CD4-positive, alpha-beta T cell treated with Interleukin-6 at 100 ng/mL for 8 hours (primary cell): ENCODE results near the gene COL6A3.
"Not testable (repeated sequence)": the region's sequence is repeated elsewhere in the genome, so short reads cannot be mapped to it uniquely, and the experiment has no call there.

Source experiments
- DNase-seq: peaks from one replicate; pipeline ENCODE4 v3.0.0-alpha.2; 2020; ENCODE audit warnings: mixed read lengths, low spot score

Gene COL6A3

DNA sequence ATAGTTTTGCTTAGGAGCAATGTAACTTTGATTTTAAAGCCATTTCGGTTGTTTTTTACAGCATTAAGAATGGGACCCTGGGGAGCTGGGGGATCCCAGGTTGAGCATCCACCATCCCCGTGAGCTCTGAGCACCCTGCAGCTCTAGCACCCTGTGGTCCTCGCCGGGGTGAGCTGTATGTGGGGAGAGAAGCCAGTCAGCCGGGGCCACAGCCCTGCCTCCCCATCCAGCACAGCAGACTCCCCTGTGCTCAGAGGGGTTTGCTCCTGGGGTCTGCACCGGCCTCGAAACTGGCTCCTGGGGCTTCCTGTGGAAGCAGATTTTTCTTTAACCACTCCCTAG, 1.3 kb downstream of the COL6A3 start:
- no peak for DNase-seq

DNA sequence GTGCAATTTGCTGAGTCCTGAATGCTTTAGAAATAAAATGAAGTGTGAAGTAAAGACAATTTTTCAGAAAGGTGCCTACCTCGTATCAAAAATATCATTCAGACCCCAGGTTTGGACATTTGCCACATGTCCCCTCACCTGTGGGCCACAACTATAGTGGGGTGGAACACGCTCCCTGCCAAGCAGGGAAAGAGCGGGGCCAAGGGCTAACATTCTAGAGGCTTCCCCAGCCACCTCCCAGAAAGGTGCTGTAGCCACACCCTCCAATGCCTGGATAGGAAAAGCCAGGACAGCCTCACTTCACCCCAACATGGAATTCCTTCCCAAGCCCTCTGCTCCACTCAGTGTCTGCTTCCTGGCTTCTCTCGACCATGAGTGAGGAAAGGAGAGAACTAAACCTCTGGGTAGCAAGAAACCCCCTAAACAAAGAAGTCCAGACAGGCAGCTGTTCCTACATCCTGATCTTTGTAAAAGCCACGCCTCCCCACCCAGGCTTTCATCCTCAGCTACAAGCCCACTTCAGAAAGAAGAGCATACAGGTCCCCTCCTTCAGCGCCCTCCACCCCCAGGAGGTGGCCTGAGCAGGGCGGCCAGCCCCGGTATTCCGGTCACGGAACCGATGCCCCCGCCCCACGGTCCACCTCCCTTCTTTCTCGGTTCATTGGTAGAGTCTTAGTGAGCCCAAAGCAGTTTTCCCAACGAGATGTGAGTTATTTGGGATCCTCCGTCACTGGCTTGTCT, 2.1 kb downstream of the COL6A3 start:
- DNase-seq = no peak

DNA sequence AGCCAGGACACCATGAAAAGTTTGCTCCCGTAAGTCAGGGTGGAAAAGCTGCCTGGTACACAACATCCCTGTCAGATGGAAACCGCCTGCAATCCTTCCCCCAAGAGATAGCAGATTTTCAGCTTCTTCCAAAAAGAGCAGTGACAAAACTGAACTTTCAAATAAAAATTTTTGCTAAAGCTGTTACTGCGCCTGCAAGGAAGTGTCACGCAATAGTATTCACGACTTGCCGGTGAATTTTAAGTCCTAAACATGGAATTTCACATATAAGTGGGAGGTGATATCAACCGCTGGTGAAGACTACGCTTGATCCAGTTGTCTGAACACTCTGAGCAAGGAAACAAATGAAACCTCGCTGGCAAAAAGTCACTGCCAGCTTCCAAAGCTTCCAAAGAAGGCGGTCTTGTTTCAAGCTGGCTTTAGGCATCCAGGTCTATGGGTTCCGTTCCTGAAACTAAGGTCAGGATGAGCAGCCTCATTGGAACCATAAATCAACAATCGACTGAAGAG, 2.8 kb downstream of the COL6A3 start:
- no peak for DNase-seq

DNA sequence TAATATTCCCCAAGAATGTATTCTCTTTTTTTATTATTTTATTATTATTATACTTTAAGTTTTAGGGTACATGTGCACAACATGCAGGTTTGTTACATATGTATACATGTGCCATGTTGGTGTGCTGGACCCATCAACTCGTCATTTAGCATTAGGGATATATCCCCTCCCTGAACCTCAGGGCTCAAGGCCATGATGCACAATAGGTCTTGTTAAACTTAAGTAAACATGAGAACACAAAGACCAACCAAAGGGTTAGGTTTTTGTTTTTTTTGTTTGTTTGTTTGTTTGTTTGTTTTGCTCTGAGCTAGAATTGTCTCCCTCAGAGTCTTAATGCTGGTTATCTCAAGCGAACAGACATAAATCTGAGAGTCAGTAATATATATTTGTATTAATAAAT, 4.7 kb downstream of the COL6A3 start:
- DNase-seq = not testable (repeated sequence)

DNA sequence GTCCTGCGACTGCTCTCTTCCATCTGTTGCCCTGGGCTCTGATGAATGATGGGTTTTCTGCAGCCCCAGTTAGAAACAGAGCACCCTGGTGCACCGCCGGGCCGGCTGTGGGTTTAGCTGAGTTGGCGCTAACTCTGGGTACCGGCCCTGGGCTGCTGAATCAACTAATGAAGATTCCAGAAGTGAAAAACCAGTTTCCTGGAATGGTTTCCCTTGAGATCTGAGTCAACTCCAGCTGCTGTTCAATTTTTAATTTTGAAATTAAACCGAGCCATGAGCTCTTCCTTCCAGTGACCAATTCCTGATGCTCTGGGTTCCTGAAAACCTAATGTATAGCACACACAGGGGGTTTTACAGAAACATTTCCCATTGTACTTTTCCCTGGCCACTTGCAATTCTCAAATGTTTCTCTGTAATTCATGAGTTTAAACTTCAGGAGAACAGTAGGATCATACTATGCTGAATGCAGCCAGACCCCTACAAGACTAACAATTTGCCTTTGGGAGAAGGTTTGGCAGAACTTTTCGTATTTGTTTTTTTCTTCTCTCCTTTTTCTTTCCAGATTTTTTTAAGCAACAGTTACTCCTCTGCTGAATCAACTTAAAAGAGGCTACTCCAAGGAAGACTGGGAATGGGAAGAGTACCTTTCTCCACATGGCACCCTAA, 5.5 kb downstream of the COL6A3 start:
- no peak for DNase-seq

DNA sequence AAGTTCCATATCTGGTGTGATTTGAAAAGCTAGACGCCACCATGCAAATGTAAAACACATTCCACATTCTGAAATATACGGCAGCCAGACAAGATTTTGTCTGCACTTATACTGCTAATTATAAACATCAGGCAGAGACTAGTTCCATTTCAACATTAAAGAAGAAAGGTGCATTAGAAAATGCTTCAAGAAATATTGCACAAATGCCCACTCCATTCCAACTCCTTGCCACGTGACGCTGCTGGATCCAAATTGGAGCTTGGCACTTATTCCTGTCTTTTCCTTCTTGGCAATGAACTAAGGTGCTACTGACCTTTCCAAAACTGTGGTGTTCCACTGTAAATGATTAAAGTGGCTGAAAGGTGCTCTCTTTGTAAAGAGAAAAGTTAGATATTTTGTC, 6.3 kb downstream of the COL6A3 start:
- no peak for DNase-seq

DNA sequence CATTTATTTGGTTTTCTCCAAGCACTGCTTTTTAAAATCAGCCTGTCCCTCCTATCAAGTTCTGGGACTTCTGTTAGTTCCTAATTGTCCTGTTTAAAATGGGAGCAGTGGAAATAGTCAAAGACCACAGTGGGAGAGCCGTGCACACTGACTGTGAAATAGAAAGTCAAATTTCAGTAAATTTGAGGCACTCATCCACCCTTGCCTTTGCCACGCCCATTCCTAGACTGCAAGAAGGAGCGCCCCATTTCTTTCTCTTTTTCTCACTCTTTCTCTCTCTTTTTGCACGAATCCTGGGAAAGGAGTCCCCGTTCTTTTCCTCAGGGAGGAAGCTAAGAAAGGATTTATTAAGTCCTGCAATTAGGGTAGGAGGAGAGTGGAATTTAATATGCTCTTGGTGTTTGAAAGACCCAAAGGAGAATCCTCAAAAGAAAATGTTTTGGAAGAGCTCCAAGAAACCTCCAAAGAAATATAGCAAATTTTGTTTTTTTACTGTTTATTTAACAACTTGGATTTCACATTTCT, 7.5 kb downstream of the COL6A3 start:
- no peak for DNase-seq

DNA sequence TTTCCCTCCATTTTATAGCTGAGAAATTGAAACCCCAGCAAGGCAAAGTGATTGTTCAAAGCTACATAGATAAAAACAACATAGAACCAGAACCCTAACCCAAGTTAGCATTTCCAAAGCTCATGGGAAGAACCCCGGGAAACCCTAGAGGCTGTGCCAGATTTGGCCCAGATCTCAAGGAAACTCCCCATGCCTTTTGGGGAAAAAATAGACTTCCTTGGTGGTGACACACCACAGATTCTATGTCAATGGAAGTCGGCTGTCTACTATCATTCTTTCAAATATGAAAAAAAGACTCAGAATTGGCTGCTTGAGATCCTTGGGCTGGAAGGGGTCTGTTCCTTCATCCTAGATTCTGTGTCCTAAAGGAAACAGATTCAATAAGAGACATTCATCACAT, 8.4 kb downstream of the COL6A3 start:
- DNase-seq = no peak

DNA sequence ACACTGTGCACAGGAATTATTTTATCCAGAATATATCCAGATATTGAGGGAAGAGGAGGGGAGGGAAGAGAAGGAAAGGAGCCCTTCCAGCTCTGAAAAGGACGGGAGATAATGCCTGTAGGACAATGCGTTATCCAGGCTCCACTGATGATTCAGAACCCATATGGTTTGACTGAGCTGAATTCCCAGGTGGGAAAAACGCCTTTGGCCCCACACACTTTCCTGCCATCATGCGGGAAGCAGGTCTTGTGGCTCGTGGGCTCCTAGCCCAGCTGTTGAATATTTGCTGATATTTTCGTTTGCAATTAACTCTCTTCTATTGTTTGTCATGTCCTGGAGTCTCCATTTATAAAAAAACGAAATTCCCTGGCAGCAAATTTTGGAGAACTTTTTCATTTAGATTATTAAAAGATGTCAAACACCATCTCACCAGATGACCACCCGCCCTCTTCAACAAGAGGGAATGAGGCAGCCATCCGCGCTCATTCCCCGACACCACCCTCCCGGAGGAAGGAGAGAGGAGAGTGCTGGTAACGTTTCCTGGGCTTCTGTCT, 8.9 kb downstream of the COL6A3 start:
- DNase-seq = no peak

DNA sequence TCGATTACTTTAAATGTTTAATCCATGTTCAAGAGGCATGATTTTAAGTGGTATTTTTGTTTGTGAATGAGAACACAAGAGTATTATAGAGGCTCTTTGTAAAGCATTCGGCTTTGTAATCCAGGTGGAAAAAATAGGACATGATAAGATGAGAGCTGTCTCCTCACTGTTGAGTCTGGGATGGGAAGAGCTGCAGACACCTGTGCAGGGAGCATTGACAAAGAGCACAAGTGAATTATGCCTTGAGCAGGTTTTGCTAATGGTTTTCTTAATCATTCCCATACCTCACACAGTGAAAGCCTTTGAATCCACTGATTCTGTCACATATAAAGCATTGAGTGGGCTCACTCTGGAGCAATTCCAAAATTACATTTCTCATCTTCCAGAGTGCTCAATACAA, 9.6 kb downstream of the COL6A3 start:
- DNase-seq = no peak

DNA sequence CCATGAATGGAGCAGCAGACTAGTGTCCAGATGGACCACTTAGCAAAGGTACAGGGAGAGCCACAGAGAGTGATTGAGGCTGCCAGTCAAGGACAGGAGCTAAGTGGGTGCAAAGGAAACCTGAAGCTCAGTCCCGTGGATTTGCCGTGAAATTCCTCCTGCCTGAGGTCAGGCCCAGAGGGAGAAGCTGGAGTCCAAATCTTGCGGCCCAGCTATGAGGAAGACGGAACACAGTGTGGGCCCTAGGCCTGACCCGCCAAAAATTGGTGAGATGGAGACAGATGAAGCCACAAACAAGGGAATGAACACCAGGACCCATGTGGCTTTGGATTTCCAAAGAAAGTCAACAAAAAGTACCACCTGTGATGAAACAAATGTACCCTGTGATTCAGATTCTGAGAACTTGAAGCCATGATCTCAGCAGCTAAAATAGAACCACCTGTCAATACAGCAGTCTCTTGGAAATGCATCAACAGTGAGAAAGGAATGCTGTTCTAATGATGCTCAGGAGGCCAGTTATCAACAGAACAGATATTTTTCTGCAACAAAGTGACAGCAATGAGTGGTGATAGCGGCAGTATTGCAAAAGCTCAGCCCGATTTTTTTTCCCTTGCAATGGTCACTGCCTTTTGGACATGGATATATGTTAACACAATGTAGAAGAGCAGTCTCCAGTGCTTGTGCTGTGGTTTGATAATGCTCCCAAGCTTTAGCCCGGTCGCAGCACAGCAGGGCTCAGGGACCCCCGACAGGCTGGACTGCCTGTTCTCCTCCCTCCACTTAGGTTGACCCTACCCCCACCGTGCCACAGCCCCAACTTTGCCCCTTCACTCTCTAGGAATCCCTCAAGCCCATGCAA, 10.7 kb downstream of the COL6A3 start:
- DNase-seq = no peak

DNA sequence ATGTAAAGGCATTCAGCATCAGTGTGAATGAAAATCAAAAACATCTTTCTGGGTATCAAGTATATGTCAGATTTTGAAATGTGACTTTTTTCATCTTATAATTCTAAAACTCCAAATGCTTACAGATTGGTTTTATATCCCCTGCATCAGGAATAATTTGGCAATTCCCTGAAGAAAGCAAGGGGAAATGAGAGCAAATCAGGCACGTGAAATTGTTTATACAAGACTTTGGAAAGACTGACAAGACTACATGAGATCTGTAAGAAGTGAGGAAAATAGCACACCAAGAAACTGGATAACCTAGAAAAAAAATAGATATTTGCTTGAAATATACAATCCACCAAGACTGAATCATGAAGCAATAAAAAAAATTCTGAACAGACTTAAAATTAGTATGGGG, 13.8 kb downstream of the COL6A3 start:
- DNase-seq = no peak

DNA sequence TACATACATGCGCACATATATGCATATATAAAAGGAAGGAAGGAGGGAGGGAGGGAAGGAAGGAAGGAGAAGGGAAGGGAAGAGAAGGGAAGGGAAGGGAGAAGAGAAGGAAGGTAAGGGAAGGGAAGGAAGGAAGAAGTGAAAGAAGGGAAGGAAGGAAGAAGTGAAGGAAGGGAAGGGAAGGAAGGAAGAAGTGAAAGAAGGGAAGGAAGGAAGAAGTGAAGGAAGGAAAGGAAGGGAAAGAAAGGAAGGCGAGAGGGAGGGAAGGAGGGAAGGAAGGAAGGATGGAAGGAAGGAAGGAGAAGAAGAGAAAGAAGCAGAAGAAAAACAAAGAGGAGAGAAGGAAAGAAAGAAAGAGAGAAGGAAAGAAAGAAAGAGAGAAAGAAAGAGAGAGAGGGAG, 16.9 kb downstream of the COL6A3 start:
- no peak for DNase-seq

DNA sequence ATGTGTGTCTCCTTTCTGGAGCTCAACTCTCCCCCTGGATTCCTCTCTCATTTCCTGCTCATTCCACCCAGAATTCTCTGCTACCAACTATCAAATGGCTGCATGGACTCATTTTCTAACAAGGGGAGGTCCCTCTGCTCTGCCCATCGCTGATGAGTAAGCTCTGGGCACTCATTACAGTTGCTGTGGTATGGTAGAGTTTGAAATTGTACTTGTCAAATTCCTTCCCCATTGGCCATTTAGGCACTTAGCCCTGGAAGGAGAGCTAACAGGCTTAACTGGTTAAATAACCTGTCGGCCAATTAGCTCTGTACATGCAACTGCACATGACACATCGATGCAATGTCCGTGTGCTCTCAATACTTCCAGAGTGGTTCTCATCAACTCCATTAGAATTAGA, 20.4 kb downstream of the COL6A3 start:
- DNase-seq = no peak

DNA sequence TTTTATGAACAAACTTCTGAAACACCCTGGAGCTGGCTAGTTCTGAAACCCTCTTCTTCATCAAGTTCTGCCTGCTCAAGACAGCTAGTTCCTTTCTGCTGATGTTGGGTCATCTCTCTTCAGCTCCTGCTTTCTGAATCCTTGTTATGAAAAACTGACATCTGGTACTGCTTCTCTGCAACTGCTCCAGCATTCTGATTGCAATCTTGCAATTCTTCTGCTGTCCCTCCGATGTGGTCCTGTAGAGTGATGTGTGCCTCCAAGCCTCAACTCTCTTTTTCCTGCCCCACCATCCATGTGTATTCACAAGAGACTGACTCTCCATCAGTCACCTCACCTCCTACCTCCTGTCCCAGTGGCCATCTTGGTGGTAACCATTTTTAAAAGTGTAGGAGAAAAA, 21.8 kb downstream of the COL6A3 start:
- no peak for DNase-seq

DNA sequence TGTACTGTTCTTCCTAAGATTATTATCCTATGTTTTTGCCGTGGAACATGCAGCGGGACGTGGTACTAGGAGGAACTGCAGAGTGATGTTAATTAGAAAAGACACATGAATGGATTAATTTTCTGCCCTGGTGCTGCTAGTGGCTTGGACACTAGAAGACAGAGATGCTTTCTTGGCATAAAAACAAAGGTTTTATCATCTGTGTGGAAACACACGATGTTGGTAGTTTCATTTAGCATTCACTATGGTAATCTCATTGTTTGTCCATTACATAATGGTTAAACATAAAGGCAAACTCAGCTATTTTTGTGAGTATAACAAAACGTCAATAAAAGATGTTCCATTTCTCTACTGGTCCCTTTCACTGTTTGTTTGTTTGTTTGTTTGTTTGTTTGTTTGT, 22.8 kb downstream of the COL6A3 start:
- DNase-seq = no peak

DNA sequence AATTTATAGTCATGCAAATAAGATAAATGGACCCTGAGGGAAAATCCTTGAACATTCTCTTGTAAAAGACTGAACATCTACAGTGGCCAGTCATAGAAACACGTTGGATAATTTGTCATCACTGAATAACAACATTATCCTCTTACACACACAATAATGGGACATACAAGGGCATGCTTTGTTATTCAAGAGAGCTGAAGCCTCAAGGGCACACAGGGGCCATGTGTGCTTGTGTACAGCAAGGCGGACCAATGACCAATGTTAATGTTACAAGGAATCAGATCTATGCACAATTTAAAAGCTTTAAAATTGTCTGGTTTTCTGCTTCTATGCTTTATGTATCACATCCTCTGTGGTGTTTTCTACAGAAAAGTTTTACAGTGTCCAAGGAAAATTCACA, 23.7 kb downstream of the COL6A3 start:
- DNase-seq = no peak

DNA sequence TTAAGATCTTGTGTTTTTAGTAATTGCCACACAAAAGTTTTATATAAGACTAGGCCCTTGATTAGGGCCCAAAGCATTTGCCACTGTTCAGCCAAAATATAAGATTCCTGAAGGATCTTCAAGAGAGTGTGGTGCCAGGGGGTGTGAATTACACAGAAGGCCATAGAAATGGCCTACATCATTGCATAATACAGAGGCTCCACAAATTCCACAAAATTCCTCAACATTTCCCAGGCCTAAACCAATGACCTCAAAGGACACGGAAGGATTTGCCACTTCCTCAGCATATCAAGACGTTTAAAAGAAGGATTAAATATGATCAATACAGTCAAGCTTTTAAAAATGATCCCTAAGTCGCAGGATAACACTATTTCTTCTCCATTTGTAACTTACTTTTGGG, 24.1 kb downstream of the COL6A3 start:
- DNase-seq = no peak

DNA sequence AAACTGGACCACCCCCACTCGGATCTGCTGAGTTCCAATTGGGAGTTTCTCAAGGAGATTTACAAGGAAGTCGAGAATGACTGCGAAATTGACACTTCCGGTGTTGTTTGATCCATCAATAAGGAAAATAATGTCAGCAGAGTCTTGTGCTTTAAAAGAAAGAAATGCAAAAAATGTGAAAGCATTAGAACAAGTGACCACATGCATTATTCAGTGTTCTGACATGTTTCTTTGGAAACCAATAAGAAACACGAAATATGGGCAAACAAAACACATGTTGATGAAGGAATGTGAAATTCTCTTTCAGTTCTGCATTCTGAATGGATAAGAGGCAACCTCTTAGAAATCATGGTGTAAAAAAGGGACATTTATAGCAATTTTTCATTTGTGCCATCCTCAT, 25.9 kb downstream of the COL6A3 start:
- no peak for DNase-seq

DNA sequence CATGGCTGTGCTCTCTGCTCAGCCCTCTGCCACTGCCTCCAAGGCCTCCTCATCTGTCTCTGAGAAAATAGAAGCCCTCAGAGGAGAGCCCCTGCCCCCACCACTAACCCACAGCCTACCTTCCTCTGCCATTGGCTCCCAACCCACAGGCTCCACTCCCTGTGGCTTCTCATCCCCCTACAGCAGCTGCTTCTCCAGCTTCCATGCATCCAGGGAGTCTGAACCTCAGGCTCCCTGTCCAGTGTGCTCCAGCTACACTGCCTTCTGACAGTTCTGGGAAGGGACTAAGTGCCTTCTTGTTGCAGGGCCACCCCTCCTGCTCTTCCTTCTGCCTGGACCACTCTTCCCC, 29.3 kb downstream of the COL6A3 start:
- DNase-seq = no peak

DNA sequence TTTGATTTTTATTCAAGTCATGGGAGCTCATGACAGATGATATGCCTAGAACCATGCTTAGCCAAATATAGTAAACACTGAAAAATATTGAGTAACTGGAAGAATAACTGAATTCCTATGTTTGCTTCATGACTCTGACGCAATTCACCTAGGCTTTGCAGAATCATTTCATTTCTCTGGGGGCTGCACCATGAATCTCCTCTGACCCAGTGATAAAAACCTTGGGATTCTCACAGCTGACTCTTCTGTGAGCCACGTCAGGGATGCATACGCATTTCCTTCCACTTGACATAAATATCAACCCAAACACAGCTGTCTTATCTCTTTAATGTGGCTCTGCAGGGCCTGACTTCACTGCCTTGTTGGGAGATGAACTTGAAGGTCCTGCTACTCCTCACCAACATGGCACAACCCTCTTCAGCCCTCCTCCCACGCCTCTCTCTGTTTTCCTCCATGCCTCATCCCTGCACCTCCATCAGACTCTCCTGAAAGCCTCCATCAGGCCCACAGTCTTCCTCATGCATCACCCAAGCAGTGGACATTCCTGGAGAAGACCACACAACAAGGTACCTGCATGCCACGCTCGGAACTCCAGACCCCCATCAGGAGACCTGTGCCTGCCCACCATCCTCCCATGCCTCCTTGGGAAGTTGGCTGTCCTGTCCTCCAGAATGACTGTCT, 29.8 kb downstream of the COL6A3 start:
- no peak for DNase-seq

DNA sequence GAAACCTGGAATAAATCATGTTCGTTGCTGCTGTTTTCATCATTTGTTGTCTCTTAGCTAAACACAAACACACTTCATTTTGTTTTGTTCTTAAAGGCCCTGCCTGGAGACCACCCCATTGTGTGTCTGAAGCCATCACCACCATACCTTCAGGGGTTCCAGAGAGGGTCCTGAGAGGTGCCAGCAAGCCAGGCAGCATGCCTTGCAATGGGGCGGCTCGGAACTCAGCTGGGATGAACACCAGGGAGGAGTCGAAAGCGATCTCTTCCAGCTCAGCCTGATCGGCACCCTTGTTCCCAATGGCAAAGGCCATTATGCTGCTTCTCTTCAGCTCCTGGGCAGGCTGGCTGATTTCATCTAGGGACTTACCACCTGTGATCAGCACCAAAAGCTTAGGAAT, 33.2 kb downstream of the COL6A3 start:
- no peak for DNase-seq
